NCI-H82 (cell line): ENCODE measurements around the gene PDPN.

Experiments used
- DNase-seq: peaks from one replicate; lab custom pipeline; 2025; lab: John Stamatoyannopoulos, UW

PDPN gene

DNA sequence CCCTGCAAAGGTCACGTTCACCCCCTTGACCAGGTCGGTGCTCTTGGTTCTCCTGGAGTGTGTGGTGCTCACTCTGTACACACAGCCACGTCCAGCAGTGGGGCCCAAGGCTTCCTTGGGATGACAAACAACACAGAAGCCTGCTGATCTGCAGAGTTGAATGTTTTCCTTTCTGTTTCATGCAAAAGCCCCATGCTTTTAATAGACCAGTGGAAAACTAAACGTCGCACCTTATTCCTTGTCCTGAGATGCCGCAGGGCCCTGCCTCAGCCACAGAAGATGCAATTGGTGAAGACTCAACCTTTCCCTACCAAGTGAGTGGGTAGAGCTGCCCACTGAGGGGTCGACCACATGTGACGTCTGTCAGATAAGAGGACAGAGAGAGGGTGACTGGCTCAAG, 5.8 kb upstream of the PDPN start:
- DNase-seq: no peak

DNA sequence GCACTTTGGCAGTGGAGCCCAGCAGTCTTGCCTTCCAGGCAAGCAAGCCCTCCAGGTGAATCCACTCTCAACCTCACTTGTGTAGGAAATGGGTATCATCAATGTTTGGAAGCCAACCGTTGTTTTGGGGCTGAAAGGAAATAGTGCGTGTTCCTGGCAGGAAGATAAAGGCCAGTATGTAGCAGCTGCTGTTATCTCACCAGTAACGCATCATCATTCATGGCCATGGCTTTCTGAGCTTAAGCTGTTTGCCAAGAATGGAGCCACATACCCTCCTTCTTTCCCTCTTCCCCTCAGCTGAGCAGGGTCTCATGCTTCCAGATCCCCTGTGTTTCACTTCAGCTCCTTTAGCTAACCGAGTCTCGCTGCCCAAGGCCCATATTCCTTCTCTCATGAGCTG, 2.2 kb upstream of the PDPN start:
- DNase-seq: no peak

DNA sequence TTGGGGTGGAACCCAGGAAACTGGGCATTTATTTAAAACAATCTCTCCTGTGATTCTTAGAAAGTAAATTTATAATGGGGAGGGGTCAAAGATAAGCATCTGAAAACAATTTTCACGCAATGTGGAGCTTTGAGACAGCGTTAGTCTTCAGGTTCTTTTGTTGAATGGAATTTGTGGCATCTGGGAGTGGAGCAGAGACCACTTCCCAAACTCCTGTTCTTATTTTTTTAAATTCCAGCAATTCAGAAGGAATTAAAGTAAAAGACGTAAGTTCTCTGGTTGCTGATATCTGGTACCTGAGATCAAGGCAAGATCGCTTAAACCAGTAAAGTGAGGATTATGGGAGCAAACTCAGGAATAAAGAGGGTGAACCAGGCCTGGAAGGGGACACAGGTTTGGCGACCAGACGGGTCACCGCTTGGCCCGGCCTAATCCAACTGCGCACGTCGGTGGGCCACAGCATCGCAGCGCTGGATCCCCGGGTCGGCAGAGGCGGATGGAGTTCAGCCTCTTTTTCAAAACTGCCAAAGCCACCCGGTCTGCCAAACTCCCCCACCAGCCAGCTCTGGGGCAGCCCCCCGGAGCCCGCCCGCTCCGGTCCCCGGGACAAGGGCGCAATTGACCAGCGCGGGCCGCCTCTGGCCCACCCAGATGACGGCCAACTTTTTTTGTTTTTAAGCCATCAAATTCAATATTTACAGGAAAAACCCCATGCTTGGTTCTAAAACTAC, 754 bp upstream of the PDPN start:
- no peak for DNase-seq

DNA sequence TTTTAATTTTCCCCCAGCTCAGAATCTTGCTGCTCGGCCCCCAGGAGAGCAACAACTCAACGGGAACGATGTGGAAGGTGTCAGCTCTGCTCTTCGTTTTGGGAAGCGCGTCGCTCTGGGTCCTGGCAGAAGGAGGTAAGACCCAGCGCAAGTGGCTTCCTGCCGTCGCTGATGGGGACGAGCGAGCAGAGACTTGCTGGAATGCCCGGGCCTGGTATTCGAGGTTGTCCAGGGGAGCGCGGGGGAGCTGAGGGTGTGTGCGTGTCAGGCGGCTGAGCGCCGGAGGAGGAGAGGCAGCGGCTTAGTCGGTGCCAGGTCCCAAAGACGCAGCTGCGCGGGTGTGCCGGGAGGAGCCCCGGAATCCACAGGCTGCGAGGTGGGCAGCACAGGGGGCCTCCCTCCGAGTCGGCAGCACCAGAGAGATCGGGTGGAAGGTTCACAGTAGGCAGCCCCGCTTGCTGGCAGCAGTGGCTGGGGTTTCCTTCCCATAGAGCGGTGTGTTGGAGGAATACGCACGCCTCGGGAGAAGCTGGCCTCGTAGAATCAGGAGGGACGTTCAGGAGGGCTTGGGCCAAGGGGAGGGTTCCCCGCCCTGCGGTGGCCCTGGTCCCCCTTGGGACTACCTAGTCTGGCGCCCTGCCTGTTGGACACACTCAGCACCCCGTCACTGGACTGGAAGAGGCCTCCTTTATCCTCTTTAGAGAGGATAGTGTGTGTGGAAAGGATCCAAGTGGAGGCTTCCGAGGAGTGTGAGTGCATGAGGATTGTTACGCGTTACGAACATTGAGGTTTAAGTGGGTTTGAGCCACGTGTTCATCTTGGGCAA, 547 bp downstream of the PDPN start:
- no peak for DNase-seq

DNA sequence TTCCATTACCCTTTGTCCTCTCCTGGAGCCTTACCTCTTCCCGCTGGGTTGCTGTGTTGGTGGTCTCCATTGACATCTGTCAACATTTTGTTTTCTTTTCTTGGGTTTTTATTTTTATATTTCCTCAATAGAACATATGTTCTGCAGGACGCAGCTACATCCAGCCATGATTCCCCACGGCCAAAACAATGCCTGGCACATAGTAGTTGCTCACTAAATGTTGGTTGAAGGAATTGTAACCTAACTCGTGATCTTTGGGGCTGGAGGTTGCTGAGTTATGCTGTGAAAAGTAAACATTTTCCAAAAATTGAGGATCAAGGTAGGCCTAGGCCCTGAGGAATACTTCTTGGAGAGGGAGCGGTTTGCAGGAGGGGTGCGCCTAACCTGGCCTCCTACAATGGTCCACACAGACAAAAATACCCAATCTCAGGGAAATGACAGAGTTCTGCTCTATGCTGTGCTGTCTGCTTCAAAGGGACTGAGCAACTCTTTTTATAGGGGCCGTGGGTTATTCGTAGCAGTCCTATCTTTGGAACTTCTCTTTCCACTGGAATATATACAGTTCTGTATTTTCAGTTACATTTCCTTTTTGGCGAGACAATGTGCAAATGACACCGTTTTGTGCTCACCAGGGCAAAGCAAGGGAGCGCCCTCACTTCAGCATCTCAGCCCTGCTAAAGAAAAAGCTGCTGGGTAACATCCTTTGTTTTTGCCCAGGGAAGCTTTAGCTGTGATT, 1.4 kb downstream of the PDPN start:
- no peak for DNase-seq

DNA sequence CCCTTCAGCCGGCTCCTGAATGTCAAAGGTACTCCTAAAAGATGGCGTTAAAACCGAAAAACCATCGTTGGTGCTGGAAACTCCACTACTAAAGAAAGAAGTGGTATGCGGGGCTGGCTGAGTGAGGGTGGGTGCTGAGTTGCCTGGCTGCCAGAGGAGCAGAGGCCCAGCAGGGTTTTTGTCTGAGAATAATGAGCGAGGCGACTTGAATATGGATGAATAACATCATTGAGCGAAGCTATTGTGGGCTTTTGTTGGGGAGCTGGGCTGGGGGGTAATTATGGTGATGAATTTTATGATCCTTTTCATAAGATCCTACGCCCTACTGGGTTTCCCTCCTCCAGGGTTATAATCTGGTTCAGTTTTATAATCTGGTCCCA, 2.0 kb downstream of the PDPN start:
- no peak for DNase-seq

DNA sequence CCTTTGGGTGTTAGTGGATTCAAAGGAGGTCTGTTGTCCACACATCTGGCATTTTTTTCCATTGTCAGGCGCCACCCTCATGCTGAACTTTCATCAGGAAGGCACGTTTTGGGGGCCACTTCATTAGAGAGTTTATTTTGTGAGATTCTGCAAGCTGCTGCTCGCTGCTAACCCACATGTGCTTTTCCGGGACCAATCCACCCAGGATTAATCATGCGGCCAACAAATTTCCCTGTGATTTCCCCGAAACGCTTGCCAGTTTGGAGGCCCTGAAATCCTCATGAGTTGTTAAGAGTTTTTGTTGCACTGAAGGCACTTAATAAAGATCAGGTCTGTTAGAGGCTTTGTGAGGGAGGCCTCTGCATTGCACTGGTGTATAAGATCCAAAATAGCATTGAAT, 2.4 kb downstream of the PDPN start:
- no peak for DNase-seq

DNA sequence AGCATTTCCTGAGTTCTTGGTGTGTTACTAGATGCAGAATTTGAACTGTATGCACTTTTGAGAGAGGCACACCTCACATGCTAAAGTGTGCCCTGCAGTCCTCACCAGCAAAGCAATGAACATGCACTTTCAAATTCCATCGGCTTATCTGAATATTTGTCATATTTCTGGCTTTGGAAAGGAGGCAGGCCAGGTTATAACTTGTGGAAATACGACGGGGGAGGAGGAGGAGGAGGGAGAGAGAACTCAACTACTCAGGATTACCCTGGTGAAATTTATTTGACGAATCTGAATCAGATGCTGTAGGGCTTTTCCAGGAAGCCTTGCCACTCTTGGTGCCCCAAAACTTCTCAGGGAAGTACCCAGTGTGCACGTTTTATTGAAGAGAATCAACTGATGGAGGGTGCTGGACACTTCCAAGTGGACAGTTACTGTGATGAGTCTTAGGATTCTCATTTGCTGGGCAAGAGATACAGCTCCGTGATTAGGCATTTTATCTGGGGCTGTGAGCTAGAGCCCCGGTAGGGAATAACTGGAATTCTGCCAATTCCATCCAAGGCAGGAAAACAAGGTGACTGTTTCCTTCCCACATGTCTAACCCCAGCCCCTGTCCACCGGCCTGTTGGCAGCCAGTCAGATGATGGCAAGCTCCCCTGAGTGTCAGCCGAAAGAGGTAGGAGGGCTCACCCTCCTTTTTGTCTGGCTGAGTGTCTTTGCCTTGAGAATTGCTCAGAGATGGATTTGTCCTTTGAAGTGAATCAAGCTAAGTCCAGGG, 3.8 kb downstream of the PDPN start:
- no peak for DNase-seq

DNA sequence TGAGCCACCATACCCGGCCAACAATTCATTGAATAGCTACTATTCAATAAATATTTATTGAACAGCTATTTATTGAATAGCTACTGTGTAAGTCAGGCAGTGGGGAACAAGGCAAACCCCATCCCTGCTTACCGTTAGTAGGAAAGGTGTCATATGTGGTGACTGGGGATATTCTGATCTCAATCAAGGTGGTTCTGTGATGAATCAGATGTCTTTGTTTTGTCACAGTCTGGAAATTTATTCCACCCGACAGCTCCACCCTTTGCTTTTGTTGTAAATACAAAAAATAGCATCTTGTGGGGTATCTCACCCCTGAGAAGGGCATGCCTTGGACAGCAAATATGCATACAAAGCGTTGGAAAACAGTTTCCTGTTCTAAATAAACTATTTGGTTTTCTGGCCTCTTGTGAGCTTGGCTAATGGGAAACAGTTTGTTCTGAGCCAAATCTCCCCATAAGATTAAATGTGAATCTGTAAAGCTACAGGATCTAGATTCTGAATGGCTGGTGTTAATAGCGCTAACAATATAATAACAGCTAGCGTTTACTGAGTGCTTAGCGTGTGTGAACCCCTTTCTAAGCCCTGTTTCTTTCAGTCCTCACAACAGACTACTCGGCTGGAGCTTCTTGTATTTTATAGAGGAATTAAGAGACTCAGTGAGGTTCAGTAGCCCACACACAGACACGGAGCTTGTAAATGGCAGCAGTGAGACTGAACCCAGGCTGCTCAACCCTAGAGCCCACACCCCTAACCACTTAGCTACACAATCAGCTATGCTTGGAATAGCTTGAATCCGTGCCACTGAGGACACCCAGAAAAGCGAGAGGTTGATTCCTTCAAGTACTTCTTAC, 5.5 kb downstream of the PDPN start:
- no peak for DNase-seq

DNA sequence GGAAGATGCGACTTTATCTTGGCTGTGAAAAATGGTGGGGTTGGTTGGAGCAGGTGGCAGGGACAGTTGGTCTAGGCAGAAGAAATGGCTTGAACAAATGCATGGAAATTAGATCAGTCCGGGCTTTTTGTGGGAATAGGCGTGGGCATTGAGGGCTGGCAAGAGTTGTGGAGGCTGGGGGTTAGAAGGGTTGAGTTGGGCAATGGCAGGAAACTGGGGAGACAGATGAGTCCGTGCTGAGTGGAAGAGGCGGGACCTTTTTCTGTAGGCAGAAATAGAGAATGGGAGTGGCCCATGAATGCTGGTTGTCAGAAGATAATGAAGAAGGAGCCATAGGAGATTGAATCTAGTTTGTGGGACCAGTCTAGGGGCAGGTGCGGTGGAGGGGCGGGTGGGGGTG, 6.9 kb downstream of the PDPN start:
- DNase-seq: no peak

DNA sequence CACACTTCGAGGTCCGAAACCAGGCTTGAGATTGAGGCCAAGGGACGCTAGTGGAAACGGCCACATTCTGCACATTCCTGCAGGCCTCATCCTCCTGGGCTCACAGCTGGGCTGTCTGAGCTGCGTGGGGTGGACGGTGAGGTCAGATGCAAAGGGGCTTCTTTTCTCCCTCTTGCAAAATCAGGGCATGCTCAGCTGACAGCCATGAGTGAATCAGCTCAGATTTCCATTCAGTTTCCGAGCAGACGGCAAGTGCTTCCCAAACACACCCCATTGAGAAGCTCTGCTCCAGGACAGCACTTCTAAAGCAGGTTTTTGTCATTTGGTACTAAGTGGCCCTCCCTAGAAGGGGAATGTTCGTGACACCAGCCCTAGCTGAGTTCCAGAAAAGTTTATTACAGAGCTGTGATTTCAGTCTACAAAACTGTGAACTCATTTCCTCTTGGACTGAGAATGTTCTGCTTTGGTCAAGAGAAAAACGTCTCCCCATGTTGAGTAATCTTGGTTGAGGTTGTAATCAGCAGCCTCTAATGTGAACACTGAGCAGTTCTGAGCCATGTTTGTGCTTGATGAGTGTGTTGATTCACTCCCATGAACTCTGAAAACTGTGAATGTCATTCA, 10.0 kb downstream of the PDPN start:
- no peak for DNase-seq

DNA sequence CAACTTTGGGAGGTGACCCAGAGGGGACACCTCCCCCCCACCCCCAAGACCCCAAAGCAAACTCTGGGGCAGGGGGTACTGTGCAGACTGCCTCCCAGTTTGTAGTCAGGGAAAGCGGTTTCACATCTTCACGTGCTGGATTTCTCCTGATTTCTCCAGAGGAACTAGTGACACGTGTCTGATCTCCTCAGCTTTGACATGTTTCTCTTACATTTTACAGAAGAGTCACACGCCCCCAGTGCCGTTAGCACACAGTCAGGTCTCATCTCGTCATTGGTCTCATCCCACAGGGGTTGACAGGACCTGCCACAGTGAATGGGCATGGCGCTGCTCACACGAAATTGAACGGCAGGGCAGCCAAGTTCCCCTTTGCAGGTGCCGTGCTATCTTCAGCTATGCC, 11.8 kb downstream of the PDPN start:
- no peak for DNase-seq

DNA sequence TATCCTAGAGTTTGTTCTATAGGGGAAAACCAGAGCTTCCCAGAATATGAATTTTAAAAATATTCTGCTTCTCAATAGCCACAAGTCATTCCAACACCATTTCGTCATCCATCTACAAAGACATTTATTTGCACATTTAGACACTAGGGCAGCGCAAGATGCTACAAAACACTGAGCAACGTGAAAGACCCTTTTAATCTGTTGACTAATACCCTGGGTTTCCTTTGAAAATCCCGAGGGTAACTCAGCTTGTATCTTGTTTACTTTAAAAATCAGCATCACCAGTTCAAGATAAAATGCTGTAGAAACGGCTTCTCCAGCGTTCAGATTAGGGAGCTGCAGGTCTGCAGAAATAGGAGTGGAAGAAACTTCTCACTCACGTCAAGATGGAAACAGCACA, 13.5 kb downstream of the PDPN start:
- no peak for DNase-seq

DNA sequence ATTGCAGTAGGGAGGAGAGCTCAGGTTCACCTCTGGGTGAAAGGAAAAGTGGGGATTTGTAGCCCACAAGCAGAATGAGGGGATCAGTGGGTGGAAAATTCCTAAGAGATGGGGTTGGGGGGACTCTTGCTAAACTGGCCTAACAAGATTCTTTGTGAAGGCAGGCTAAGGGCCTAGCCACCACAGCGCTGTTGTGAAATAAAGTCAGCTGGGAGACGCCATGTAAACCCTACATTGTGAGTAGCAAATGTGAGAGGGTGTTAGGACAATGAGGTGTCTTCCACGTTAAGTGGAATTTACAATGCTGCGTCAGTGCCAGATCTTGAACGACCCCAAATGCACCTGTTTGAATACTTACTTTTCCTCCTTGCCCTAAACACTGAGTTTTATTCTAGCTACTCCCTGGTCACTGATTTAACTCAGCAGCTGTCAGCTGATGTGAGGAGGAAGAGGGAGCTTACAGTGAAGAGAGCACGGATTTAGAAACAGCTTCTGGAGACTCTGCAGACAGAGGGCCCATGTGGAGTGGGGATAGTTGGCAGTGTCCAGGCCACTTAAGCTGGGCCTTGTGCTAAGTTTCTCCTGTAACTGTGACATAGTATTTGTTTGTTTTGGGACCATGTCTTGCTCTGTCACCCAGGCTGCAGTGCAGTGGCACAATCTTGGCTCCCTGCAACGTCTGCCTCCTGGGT, 17.3 kb downstream of the PDPN start:
- no peak for DNase-seq

DNA sequence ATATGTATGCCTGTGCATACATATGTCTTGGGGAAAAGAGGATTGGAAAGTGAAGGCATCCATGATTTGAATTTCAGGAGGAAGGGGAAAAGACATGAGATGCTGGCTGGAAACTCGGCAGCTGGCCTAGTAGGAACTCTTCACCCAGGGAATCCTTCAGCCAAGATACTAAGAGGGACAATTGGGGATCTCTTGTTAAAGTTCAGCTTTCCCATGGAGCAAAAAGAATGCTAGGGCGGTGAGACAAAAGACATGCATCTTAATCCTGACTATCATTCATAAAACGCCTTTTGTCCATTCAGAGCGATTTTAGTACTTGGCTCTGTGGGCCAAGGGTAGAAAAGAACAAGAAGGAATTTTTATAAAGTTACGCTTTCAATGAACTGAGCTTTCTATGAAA, 20.5 kb downstream of the PDPN start:
- DNase-seq: no peak

DNA sequence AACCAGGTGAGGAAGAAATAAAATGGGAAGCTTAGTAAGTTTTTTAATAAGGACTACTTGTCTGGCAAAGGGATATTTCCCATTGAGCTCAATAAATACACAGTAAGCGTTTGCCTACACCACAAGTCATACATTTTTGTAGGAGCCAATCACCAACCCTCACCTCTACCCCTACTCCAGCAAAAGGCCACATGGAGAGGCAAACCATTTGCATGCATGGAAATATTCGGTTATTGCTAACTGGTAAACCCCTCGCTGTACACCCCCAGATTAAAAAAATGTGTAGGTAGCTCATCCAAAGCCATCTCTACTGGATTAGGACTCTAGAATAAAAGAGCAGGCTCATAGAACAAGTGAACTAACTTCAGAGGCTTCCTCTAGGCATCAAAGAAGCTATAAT, 21.1 kb downstream of the PDPN start:
- DNase-seq: no peak

DNA sequence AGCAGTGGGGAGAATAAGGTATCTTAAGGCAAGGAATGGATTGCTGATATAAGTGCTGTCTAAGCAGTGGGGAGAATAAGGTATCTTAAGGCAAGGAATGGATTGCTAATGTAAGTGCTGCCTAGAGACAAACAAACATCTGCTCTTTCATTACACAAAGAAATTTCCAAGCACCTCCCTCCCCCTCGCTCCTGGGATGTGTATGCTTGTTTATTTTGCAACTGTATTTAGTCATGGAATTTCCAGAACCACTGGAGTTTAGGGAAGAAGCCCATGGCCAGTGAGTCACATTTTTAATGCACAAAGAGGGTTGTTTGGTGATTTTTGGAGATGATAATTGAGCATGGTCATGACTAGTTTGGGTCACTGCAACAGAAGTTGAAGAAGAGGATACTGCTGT, 21.5 kb downstream of the PDPN start:
- no peak for DNase-seq

DNA sequence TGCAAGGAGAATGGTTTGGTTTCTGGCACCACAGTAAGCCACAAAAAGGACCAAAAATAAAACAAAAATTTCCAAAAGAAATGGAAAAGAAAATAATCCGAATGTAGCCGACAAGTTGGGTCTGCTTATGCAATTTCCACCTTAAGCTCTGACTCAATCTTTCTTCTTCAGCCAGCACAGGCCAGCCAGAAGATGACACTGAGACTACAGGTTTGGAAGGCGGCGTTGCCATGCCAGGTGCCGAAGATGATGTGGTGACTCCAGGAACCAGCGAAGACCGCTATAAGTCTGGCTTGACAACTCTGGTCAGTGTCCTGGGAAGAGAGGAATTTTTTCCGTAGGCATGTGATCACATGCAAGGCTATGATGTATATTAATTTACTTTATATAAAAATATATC, 23.4 kb downstream of the PDPN start:
- DNase-seq: no peak

DNA sequence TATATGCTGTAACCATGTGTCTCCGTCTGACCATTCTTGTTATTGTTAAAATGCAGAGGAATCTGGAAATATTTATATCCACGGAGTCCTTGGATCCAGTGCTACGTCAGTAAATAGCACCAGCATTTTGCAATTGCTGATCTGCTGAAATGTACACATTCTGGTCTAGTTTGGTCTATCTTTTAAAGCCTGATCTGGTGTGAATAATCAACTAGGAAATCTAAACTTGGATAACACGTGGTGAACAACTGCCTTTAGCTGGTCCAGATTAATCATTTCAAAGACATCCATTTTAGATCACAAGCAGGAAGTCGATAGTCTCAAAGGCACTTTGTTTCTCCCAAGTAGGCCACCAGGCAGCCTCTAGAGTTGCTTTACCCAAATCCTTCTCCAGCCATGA, 32.6 kb downstream of the PDPN start:
- DNase-seq: no peak

DNA sequence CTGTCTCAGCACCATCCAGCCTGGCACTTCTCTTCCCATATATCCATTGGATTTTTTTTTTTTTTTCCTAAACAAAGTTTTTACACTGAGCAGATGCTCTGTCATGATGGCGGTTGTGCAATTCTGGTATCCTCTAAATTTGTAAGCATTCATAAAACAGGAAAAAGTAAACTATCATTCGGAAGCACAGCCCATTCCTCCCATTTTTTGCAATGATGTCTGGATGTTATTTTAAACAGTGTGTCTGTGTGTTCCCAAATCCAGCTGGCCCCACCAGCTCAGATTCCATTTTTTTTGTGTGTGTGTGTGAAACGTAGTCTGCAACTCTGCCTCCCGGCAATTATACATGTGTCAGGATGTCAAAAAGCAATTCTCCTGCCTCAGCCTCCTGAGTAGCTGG, 33.5 kb downstream of the PDPN start:
- DNase-seq: no peak
